Stimulated activated CD4-positive, alpha-beta T cell treated with anti-CD3 and anti-CD28 coated beads, Interleukin-12 subunit alpha, Interleukin-12 subunit beta, amount 100 ng/mL, for 48 hours (primary cell): ENCODE measurements around the gene CITED1.
A peak's percentile ranks its signal among the peaks of the same experiment; 100 is the strongest.
"Not testable (repeated sequence)": the region's sequence is repeated elsewhere in the genome, so short reads cannot be mapped to it uniquely, and the experiment has no call there.

Experiments used
- DNase-seq, 3 donors: peaks; one replicate each; pipeline ENCODE4 v3.0.0-alpha.2; 2020; ENCODE audit warnings: low read depth in 2 of 3, low spot score in 1 of 3

Gene CITED1

GRCh38 chrX:72305286-72306084, at the start of gene CITED1:
TSS of gene CITED1 (minus strand) at chrX:72305914. CDS start at chrX:72302869, 3,045 bp downstream.
- DNase-seq, result no peak

GRCh38 chrX:72352786-72353185, 47.1 kb upstream of the CITED1 start:
- no peak for DNase-seq

GRCh38 chrX:72351606-72352334, 46.1 kb upstream of the CITED1 start:
- no peak for DNase-seq

GRCh38 chrX:72349190-72349589, 43.5 kb upstream of the CITED1 start:
- DNase-seq, result peak in 2 of 3 donors; percentile 12 to 14

GRCh38 chrX:72348247-72348979, 42.7 kb upstream of the CITED1 start:
- peak in 2 of 3 donors; percentile 8 to 11 for DNase-seq

- DNase-seq, result no peak
These were observed 41.7 kb upstream of the CITED1 start for GRCh38 chrX:72347366-72347765.

- DNase-seq, result no peak
These were observed 40.7 kb upstream of the CITED1 start for GRCh38 chrX:72346302-72346949.

GRCh38 chrX:72340626-72341025, 34.9 kb upstream of the CITED1 start:
- no peak for DNase-seq

GRCh38 chrX:72340041-72340440, 34.3 kb upstream of the CITED1 start:
- DNase-seq, result no peak

GRCh38 chrX:72330131-72330530, 24.4 kb upstream of the CITED1 start:
- DNase-seq, result no peak

- no peak for DNase-seq
These were observed 21.0 kb upstream of the CITED1 start for GRCh38 chrX:72326605-72327300.

- not testable (repeated sequence) for DNase-seq
These were observed 13.9 kb upstream of the CITED1 start for GRCh38 chrX:72319651-72320050.

GRCh38 chrX:72317139-72317538, 11.4 kb upstream of the CITED1 start:
- no peak for DNase-seq

GRCh38 chrX:72316408-72317110, 10.8 kb upstream of the CITED1 start:
- no peak for DNase-seq

- no peak for DNase-seq
These were observed 9.2 kb upstream of the CITED1 start for GRCh38 chrX:72314881-72315280.

GRCh38 chrX:72313707-72314641, 8.3 kb upstream of the CITED1 start:
- no peak for DNase-seq

GRCh38 chrX:72312311-72312940, 6.7 kb upstream of the CITED1 start:
- DNase-seq, result no peak

- no peak for DNase-seq
These were observed 3.8 kb upstream of the CITED1 start for GRCh38 chrX:72309297-72310071.
